HT-29 (cell line): ENCODE measurements around the gene ASZ1. TPM values are rescaled to one million over a fixed set of nuclear protein-coding genes. Genes with fewer than 3 reads are reported as not detected.

ENCODE experiments used
- DNase-seq: peaks from one replicate; pipeline ENCODE4 v3.0.0-alpha.2; 2015; ENCODE audit warnings: low spot score
- total RNA-seq: library from RNA; depleted of rRNA; stranded (reverse); fragments of >200 nt; shearing (Covaris generic); gene quantifications from 2 replicates; pipeline ENCODE4 v1.2.3, GENCODE V29; 2014

The ASZ1 gene
- total RNA-seq, 1 experiment from 2014 or later: not detected

DNA sequence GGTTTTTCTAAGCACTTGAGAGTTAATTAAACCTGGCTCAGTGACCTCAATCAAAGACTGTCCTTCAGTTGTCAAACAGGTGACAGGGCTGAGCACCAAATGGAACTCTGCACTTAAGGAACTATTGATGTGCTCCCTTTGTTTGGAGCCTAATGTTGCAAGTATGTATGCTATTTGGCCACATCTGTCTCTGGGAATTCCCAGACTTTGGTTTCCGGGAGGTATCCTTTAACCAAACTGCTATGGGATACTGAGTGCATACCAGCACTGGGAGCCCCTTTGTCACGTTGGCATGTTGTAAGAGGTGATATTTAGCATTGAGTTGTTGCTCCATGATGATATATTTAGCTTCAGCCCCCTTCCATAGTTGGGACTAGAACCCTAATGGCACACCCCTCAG lies 25.2 kb downstream of the ASZ1 start:
- DNase-seq: no peak

DNA sequence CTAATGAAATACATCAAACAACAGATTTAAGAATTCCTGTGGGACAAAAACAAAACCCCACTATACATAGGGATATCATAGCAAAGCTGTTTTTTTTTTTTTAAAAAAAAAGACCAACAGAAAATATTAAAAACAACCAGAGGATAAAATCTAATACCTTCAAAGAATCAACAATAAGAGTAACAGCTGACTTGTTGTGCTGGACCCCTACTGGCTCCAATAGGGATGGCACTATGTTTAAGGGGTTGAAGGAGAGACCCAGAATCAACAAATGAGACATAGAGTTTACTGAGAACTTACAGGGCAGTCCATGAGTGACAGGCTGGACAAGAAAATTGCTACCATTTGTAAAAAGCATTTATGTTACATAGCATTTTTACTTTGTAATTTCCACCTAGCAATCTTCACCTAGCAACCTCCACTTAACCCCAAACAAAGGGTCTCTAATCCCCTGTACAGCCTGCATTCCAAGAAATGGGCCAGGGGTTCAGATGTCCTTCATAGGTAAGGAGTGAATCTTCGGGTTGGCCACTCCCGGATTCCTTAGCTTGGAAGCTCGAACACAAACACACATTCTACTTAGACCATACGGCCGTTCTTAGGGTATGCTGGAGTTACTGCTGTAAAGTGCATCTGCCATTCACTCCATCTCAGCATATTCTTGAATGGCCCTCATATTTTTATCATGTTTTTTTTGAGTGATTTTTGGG lies 25.8 kb downstream of the ASZ1 start:
- DNase-seq: peak; percentile 36

DNA sequence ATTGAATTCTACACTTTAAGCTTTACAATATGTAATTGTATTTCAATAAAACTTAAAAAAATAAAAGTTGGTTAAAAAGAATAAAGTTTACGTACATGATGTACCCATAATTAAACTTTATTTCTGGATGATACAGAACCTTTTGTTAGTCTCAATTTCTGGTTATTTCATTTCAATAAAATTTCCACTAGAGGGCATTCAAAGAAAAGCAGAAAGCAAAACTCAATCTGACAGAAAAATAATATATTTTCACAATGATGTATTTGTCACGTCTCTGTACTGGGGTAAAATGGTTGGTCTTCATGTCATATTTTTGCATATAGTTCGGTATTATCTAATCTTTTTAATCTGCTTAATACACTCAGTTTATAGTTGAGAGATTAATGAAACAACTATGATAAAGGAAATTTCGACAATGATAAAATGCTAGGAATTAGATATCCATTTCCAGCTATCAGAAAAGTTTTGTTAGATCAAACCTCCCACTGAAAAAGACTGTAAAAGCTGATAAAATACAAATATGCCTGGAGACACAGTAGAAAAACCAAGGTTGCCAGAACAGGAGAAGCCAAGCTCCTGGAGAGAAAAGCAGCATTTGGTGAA lies 27.4 kb downstream of the ASZ1 start:
- DNase-seq: peak; percentile 51

DNA sequence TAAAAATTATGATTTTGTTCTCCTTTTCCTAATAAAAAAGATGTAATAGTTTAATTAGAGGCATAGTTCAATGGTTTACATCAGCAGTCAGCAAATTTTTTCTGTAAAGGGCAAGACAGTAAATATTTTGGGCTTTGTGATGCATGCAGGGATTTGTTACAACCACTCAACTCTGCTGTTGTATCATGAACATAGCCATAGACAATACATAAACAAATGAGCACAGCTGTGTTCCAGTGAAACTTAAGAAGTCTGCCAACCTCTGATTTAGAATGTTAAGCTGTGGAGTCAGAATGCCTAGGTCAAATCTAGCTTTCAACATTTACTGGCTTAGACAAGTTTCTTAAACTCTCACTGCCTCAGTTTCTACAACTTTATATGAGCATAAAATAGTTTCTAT lies 31.6 kb downstream of the ASZ1 start:
- DNase-seq: no peak

DNA sequence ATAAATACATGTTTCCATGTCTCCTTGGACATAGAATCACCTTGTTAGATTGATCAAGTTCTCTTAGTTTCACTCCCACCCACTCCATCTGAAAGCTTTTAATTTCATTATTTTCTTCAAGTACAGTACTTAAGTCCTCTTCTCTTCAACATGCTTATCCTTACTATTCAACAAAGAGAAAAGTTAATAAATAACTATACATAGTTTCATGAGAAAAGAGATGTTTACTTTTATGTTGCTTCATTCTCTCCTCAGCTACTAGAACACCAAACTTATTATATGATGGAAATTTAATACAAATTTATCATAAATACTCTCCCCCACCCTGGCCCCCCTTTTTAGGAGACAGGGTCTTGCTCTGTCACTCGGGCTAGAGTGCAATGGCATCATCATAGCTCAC lies 33.5 kb downstream of the ASZ1 start:
- peak; percentile 32 for DNase-seq

DNA sequence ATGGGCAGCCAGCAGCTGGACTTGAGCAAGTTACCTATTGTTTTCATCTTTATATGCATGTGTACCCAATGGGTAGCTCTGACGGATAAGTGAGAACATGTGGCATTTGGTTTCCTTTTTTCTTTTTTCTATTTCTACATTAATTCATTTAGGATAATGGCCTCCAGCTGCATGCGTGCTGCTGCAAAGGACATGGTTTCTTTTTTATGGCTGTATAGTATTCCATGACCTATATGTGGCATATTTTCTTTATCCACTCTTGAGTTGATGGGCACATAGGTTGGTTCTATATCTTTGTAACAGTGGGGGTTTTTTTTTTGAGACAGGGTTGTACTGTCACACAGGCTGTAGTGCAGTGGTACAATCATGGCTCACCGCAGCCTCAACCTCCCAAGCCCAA lies 37.4 kb downstream of the ASZ1 start:
- DNase-seq: no peak

DNA sequence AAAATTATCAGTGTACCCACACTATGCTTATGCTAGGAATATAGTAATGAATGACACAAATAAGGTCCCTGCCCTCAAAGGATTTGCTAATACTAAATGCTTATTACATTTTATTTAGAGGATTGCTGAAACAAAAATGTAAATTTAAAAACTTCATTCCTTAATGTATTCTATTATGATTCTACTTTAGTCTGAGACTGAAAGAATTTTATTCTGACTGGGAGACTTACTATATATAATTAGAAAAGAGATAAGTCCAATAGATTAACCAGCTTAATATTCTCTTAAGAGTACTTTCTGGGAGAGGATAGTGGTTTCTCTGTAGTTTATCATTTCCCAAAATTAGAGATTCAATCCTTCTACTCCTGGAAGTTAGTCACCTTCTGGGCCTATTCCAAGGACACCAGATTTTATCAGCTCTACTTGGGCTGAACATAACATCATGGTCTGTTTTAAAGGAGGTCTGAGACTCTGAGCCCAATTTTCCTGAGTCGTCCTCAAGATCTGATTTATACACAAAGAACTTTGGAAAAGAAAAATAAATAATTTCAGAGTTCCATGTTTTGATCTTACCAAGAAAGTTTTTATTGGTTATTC lies 41.1 kb downstream of the ASZ1 start:
- no peak for DNase-seq

DNA sequence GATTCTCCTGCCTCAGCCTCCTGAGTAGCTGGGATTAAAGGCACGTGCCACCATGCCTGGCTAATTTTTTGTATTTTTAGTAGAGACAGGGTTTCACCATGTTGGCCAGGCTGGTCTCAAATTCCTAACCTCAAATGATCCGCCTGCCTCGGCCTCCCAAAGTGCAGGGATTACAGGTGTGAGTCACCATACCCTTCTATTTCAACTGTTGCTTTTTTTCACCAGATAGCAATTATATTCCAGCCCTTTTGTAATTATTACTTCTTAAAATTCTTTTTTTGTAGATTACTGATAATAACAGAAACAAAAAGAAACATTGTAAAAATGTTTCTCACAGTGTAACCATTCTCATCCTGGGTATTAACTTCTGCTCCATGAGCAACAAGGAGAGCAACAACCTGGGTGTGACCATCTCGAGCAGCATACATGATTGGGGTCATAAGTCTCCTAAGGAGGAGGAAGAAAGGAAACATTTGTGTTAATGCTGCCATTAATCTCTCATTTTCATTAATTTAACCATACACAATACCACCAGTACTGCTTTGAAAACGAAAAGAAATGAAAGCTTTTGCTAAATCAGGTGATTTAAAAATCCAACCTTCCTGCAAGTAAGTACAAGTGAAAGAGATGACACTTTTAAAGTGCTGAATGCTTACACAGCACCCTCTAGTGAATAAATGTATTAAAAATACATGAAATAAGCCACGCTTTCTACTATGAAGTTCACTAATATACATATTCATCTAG lies 41.8 kb downstream of the ASZ1 start:
- peak; percentile 55 for DNase-seq

DNA sequence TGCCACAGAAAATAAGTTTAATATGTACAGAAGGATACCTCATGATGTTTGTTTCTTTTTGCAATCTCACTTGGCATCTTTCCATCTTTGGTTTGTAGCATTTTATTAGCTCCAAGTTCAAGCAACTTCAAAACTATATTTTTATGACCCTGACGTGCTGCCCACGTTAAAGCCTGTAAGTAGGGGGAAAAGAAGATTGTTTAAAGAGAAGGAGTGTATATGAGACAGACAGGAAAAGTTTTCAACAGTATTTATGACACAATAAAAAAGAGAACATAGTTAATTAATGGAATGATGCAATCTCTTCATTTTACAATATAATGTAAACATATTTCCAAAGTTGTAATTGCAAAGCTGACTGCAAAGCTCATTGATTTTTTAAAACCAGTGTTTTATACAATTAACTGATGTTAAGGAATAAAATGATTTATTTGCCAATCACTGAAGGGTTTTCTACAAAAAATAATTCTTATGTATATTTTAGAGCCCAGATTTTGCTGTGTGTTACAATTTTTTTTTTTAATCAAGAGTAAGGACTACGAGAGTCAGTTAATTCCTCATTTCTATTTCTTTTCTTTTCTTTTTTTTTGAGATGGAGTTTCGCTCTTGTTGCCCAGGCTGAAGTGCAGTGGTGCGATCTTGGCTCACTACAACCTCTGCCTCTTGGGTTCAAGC lies 42.5 kb downstream of the ASZ1 start:
- DNase-seq: peak; percentile 68

DNA sequence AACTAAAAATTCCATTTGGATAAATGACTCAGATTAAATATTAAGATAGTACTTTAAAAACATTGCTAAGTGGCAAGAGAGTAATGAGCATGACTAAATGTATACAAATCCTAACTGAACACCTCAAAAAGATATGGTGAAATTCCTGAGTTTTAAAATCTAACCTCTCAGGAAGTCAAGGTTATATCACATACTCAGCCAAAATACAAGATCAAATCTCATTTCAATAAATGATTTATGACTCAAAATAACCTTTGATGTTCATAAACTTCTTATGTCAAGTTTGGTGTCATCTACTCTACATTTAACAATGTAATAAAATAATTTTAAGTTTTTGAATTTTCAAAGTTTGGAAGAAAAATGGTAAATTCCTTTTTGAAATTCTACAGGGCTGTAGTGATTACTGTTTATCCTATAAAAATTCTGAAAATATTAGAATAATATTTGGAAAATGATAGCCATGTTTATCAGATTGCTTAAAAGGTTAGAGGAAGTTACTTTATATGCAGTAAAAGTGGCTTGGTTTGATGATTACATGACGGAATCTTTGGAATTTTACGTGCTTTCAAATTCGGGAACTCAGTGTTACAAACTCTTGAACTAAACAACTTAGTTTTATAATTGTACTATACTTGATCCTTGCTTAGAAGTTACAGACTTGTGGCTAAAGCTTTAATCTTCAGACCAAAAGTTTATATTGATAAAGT lies 43.7 kb downstream of the ASZ1 start:
- DNase-seq: peak; percentile 28

DNA sequence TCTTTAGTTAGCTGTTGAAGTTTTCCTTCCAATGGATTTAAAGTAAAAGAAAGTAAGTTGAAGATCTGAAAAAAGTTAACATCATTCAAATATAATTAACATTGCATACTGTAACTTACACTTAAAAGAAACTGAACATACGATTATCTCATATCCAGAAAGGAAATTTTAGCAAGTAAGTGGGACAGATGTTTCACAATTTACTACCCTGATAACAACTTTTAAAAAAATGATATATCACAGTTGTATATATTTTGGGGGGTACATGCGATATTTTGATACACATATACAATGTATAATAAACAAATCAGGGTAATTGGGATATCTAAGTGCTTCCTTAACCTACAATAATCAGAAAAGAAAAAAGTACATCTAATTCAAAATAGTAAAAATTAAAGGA lies 44.2 kb downstream of the ASZ1 start:
- no peak for DNase-seq

DNA sequence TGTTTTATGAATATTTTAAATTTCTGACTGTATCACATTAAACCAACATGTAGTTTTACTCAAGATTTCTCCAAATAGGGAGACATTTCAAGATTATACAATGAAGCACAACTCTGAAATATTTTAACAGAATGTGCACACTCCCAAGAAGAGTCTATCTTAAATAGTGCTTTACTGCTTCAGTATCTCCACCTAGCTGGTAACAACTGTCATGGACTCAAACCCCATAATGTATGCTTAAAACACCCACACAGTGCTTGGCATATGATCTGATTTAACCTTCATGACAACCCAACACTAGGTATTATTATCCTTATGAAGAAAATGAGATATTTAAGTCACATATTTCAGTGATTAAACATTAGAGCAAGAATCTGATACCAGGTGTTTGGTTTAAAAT lies 45.9 kb downstream of the ASZ1 start:
- DNase-seq: no peak

DNA sequence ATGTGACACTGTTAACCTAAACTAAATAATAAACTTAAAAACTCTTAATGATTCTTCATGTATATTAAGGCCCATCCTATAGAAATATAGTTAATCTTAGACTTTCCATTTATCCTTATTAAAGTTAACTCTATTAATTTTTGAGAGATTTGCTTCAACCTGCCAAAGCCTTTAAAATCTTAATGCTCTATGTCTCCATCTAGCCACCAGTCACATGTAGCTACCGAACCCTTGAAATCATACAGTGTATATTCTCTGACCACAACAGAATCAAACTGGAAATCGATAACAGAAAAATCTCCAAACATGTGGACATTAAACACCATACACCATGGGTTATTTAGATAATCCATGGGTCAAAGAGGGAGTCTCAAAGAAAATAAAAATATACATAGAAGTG lies 51.9 kb downstream of the ASZ1 start:
- no peak for DNase-seq

DNA sequence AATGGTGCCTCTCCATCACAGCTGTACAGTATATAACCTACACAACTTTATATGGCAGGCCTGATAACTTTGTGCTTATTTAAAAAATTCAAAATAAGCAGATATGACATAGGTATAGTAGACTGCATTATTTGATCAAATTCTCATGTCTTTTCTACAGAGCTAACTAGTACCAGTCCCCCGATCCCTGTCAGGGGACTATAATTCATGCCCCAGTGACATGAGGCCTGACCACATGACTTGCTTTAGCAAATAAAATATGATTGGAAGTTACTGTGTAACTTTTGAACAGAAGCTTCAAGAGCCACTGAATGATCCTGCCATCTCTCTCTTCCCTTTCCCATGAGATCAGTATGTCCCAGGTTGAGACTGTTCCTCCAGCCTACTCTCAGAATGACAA lies 55.2 kb downstream of the ASZ1 start:
- no peak for DNase-seq

DNA sequence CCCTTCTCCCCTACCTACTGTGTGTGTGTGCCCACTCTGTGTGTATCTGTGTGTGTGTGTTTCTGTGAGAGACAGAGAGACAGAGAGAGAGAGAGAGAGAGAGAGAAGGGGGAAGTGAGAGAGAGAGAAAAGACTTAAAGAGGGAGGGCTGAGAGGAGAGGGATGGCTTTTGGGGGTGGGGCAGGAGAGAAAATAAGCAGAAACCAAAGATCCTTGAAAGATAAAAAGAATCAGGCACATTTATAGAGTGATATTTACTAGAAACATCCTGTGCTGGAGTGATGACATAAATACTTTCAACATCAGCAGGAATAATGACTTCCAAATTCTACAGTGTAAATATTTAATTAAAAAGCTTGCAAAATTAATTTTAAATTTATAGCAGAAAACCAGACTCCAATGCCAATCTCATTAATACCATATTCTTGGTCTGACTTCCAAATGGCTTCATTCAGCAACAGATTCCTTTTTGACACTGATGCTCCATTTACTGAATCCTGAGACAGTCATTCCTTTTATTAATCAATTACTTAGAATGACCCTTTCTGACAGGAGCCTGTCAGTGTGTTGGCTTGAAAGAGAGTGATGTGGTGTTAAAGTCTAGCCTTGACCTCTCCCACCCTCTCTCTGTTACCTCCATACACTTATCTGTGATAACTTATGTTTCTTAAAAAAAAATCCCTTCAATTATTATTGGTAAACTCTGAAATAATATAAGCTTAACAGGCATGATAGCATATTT lies 62.8 kb downstream of the ASZ1 start:
- DNase-seq: no peak

DNA sequence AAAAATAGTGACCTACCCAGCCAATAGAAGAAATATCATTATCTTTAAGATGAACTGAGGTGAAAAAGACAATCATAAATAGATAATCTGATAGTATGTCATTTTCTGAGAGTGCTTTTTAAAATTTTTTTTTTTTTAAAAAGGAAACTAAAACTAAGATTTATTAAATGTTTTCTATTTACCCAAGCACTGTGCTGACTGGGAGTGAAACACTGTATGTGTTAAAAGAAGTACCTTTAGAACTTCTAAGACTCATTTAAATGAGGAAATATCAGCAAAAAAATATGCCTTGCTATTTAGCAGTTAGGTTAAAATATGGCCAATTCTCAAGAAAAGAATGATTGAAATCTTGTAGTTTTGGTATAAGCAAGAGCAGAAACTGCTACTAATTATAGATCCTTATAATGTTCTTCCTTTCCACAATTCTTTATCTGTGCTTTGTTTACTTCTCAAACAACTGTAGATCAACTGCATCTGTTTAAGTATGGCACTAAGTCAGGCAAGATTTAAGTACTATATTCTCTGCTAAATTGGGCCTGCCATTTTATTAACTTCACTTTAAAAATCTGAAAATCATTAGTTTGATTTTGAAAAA lies 64.9 kb downstream of the ASZ1 start:
- no peak for DNase-seq

DNA sequence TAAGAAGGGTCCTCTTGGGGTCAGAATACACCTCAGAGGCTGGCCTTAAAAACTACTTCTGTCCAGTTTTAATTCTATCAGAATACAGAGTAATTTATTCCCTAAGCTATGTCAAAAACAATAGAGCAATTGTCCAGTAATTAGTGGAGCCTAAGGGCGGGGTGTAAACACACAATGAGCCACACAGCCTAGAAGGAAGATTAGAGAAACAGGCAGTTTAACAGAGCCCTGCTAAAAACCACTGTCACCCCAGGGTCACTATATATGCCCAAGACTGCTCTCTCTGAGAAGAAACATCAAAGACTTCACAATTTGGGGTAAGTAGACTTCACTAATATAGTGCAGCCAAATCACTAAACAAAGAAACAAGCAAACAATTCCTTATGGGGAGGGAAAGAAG lies 77.3 kb downstream of the ASZ1 start:
- peak; percentile 60 for DNase-seq

DNA sequence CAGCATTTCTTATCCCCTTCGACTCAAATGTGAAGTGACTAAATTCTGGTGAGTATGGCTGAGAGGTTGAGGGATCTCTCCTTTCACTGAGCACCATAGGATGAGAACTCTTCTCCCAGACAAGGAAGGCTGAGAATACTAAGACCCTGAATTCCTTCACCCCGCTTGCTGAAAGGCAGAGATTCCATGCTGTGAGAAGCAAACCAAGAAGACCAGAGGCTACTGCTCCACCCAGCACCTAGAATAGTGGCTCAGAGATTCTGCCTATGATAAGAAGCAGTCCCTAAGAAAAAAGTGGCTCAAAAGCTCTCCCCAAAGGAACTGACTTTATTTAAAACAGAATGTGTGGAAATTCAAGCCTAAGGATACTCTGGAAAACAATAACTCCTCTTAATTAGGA lies 77.7 kb downstream of the ASZ1 start:
- no peak for DNase-seq

DNA sequence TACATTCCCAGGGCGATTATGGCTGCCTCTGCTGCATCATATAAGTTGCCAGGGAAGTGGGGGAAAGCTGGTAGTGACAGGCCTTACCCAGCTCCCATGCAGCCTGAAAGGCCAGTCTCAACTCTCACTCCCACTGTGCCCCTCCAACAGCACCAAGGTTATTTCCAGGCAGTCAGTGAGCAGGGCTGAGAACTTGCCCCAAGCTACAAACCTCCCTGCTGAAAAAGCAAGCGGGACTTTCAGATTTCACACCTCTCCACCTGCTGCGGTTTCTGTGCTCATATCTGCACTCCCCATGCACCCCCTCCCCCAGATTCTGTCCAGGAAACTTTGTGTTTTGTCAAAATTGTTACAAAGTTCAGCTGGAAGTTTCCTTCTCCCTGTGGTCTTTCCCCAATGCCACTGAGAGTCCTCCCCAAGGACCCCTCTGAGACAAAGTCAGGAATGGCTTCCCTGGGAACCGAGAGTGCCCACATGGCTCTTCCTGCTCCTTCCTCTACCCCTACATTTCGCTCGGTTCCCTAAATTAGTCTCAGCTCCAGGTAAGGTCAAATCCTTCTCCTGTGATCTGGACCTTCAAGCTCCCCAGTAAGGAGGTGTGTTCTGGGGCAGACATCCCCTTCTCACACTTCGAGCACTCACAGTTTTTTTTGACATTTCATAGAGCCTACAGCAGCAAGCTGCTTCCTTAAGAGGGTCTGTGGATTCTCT lies 79.2 kb downstream of the ASZ1 start:
- no peak for DNase-seq

DNA sequence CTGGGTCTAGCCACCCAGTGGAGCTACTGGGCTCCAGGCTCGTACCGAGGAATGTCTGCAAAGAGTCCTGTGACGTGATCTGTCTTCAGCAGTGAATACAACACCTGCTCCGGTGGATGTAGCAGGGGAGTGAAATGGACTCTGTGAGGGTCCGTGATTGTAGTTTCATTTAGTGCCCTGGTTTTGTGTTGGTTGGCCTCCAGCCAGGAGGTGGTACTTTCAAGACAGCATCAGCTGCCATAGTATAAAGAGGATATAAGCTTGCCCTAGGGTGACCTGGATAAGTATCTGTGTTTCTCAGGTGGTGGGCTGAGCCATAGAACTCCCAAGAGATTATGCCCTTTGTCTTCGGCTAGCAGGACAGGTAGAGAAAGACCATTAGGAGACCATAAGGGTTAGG lies 79.8 kb downstream of the ASZ1 start:
- no peak for DNase-seq
